GM23248 (cell line): ENCODE data around the gene MYH3.

ENCODE experiments used
- EZH2 ChIP-seq: fragments of 200-600 bp; sonication (generic); IDR thresholded peaks from 2 replicates; pipeline ENCODE4 v1.6.1; 2018; ENCODE audit warnings: antibody characterized with exemption, mild to moderate bottlenecking; ENCODE audit not compliant: insufficient read depth, poor library complexity, severe bottlenecking
- EZH2phosphoT487 ChIP-seq: fragments of 200-600 bp; sonication (generic); IDR thresholded peaks from 2 replicates; pipeline ENCODE4 v1.6.1; 2018; ENCODE audit warnings: antibody characterized with exemption, moderate library complexity, mild to moderate bottlenecking, low read depth; ENCODE audit not compliant: insufficient read depth

DNA sequence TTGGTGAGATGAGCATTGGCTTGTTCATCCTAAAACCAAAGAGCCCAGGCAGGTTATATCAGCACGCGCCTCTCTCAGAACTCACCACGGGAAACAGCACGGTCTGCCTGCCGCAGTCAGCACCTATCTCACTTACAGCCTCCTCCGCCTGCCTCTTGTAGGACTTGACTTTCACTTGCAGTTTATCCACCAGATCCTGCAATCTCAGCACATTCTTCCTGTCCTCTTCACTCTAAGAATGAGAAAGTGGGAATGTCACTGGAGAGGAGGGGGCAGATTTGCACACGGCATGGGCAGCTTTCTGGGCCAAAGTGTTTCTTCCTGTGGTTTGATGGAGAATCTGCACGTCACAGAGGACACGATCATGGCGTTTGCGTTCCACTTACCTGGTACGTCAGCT is 27.4 kb downstream of the MYH3 start:
- TF ChIP-seq EZH2phosphoT487 (no peak), EZH2 (no peak)
